Measurements from ENCODE around the gene WDR44. TPM values are rescaled to one million over a fixed set of nuclear protein-coding genes. Genes with fewer than 3 reads are reported as not detected.

WDR44 gene
- total RNA-seq, 1 donor = 21.0 TPM

DNA sequence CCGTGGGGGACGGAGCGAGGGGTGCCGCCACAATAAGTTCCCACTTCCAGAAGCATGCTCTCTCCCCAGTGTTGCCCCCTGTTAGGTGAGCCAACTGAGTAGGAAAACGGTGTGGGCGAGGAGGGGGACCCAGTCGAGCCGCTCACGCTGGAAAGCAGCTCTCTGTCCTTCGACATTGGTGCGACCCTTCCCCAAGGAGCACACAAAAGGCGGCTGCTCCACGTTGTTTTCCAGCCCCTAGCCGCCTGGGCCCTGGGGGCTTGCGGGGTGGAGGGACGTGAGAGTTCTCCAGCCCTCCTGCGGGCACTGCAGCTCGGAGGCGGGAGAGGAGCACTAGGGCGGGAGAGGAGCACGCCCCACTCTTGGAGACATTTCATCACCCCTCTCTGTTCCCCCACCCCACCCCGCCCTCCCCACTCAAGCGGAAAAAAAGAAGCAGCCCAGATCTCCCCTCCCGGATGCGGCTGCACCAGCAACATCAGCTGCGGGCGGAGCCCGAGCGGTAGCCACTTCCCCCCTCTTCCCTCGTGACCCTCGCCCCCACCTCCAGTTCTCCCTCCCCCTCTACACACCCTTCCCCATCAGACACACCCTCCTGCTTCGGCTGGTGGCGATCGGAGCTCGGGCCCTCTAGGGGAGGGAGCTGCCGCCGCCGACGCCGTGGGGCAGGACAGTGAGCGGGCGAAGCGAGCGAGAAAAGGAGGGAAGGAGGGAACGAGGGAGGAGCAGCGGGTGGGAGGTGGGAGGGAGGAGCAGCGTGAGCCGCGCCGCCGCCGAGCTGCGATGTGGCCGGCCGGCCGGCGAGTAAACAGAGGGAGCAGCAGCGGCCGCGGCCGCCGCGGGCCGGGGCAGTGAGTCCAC is 149.4 kb downstream of the WDR44 start, which contains the start of gene DOCK11:
TSS of gene DOCK11 (plus strand) at position 755 of the 861 bp plus-strand sequence. CDS start 157 bp downstream, outside the sequence.
- Histone ChIP-seq H3K9me3 (ENCODE audit: low read depth, low read length) (no peaks in the 10 kb centered on the region), H2AFZ (ENCODE audit: low read length) (peak within 1 kb of the TSS; percentile 80), H3K36me3 (ENCODE audit: insufficient read depth, low read length) (no peaks in the 10 kb centered on the region), H3K27me3 (ENCODE audit: insufficient read depth, low read length) (no peaks in the 10 kb centered on the region), H3K4me3 (ENCODE audit: insufficient read depth, low read length) (peak within 1 kb of the TSS; percentile 78), H4K20me1 (ENCODE audit: insufficient read depth, low read length) (no peaks in the 10 kb centered on the region), H3K4me2 (ENCODE audit: insufficient read depth, low read length) (peak within 1 kb of the TSS; percentile 83), H3K4me1 (ENCODE audit: insufficient read depth, low read length) (no peaks in the 10 kb centered on the region), H3K27ac (ENCODE audit: low read depth, low read length) (no peak within 1 kb of the TSS), H3K79me2 (ENCODE audit: insufficient read depth, low read length) (peaks cover 16% of the 10 kb centered on the region)
- TF ChIP-seq, protein P1, sequence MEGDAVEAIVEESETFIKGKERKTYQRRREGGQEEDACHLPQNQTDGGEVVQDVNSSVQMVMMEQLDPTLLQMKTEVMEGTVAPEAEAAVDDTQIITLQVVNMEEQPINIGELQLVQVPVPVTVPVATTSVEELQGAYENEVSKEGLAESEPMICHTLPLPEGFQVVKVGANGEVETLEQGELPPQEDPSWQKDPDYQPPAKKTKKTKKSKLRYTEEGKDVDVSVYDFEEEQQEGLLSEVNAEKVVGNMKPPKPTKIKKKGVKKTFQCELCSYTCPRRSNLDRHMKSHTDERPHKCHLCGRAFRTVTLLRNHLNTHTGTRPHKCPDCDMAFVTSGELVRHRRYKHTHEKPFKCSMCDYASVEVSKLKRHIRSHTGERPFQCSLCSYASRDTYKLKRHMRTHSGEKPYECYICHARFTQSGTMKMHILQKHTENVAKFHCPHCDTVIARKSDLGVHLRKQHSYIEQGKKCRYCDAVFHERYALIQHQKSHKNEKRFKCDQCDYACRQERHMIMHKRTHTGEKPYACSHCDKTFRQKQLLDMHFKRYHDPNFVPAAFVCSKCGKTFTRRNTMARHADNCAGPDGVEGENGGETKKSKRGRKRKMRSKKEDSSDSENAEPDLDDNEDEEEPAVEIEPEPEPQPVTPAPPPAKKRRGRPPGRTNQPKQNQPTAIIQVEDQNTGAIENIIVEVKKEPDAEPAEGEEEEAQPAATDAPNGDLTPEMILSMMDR (IDR thresholded peaks at IDR 0.05; ENCODE audit: extremely low read depth, low read depth, low read length) = no peak
- DNase-seq (ENCODE audit: insufficient read length, low spot score, missing footprints) = peak; percentile 89

DNA sequence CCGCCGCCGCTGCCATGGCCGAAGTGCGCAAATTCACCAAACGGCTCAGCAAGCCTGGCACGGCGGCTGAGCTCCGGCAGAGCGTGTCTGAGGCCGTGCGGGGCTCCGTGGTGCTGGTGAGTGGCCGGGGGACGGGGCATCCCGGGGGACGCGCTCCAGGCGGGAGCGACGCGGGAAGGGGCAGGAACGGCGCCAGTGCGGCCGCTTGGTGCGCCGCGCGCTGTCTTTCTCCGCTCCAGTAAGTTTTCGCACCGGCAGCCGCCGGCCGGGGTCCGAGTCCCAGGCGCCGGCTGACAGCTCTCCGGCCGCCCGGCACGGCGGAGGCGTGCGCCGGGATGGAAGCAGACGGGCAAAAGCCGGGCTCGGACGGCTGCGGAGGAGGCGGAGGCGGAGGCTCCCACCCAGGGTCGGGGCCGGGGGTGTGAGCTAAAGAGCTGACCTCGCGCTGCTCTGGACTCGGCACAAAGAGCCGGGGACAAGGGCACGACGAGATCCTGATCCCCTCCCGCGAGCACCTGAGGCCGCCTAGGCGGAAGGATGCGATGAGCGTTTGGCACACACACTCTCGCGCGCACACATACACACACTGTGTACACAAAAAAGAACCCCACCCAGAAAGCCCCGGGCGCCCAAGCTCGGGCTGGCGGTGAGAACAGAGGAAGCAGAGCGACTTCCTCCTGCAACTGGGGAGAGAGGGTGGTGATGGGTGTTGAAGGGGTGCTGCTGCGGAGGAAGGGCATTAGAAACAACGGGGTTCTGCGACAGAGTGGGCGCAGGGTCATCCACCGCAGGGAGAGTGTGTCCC is 150.3 kb downstream of the WDR44 start:
- Histone ChIP-seq H3K4me3 (ENCODE audit: insufficient read depth, low read length) (peak overlapping the region; percentile 78), H4K20me1 (ENCODE audit: insufficient read depth, low read length) (no peaks in the 10 kb centered on the region), H2AFZ (ENCODE audit: low read length) (peak overlapping the region; percentile 80), H3K27me3 (ENCODE audit: insufficient read depth, low read length) (no peaks in the 10 kb centered on the region), H3K79me2 (ENCODE audit: insufficient read depth, low read length) (peaks cover 16% of the 10 kb centered on the region), H3K36me3 (ENCODE audit: insufficient read depth, low read length) (no peaks in the 10 kb centered on the region), H3K9me3 (ENCODE audit: low read depth, low read length) (no peaks in the 10 kb centered on the region), H3K4me1 (ENCODE audit: insufficient read depth, low read length) (no peaks in the 10 kb centered on the region), H3K4me2 (ENCODE audit: insufficient read depth, low read length) (peak overlapping the region; percentile 83), H3K27ac (ENCODE audit: low read depth, low read length) (no peak overlapping the region)
- TF ChIP-seq, protein P1 (IDR thresholded peaks at IDR 0.05; ENCODE audit: extremely low read depth, low read depth, low read length) = no peak
- DNase-seq (ENCODE audit: insufficient read length, low spot score, missing footprints) = peak; percentile 76

DNA sequence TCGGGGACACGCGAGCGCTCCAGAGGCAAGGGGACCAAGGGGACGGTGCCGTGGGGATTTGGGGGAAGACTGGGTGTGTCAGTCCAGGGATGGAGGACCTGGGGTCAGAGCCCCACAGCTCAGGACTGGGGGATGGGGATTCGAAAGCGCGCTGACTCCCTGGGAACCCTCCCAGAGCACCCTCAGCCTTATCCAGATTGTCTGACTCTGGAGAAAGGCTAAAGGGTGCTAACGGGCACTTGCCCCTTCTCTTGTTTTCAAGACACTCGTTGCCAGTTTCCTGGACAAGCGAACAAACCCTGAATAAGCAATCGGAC is 150.8 kb downstream of the WDR44 start:
- Histone ChIP-seq H4K20me1 (ENCODE audit: insufficient read depth, low read length) (no peaks in the 10 kb centered on the region), H3K4me2 (ENCODE audit: insufficient read depth, low read length) (peak overlapping the region; percentile 83), H3K27ac (ENCODE audit: low read depth, low read length) (no peak overlapping the region)

More for the DNA sequence above, 150.8 kb downstream of the WDR44 start:
- no peak for DNase-seq (ENCODE audit: insufficient read length, low spot score, missing footprints)
- Histone ChIP-seq H3K79me2 (ENCODE audit: insufficient read depth, low read length) (peaks cover 16% of the 10 kb centered on the region), H2AFZ (ENCODE audit: low read length) (peak overlapping the region; percentile 80), H3K27me3 (ENCODE audit: insufficient read depth, low read length) (no peaks in the 10 kb centered on the region), H3K4me1 (ENCODE audit: insufficient read depth, low read length) (no peaks in the 10 kb centered on the region), H3K4me3 (ENCODE audit: insufficient read depth, low read length) (peak overlapping the region; percentile 78), H3K9me3 (ENCODE audit: low read depth, low read length) (no peaks in the 10 kb centered on the region), H3K36me3 (ENCODE audit: insufficient read depth, low read length) (no peaks in the 10 kb centered on the region)
- TF ChIP-seq, protein P1 (IDR thresholded peaks at IDR 0.05; ENCODE audit: extremely low read depth, low read depth, low read length) = no peak
